Lower leg skin (tissue), 4 donors: ENCODE results near the gene NKAIN4. TPM values are rescaled to one million over a fixed set of nuclear protein-coding genes. Genes with fewer than 3 reads are reported as not detected.

Experiments
- DNase-seq, 2 donors: peaks; one replicate each; pipeline ENCODE4 v3.0.0-alpha.2; 2019; ENCODE audit warnings: low spot score in 2 of 2
- H3K4me3 ChIP-seq: fragments of 200-600 bp; sonication (generic); 2 replicates; pipeline ENCODE4 v1.5.1; 2017; ENCODE audit warnings: mild to moderate bottlenecking, low read depth; ENCODE audit not compliant: poor library complexity, severe bottlenecking
- CTCF ChIP-seq, 3 donors: fragments of 450-650 bp; IDR thresholded peaks; one replicate each; pipeline ENCODE4 v1.5.1; 2016; ENCODE audit warnings: antibody characterized with exemption in 3 of 3, mild to moderate bottlenecking in 3 of 3, moderate library complexity in 2 of 3
- POLR2A ChIP-seq, 2 donors: fragments of 450-650 bp; IDR thresholded peaks; one replicate each; pipeline ENCODE4 v1.6.1; 2016 to 2017; ENCODE audit warnings: antibody characterized with exemption in 2 of 2, mild to moderate bottlenecking in 1 of 2, moderate library complexity in 1 of 2
- WGBS, 2 donors: methylation state at CpG; one replicate each; pipeline ENCODE4 v1.1.5; 2018; 5-methylcytosine and 5-hydroxymethylcytosine counted together
- intact Hi-C: fragments of 100-400 bp; cut with DNase I; formaldehyde crosslinking; loops from one replicate; pipeline ENCODE4 v1.15.0; 2023; ENCODE audit warnings: low total_unique reads
- total RNA-seq, 4 donors: library from RNA; depleted of rRNA; stranded (reverse); fragments of >200 nt; gene quantifications; one replicate each; pipeline ENCODE4 v1.1.0, GENCODE V29; 2016

Gene NKAIN4
- 1 to 10 TPM in 1 of 4 donors, under 1 TPM in 1, not detected in 2; 0.23 to 1.1 TPM for total RNA-seq

DNA sequence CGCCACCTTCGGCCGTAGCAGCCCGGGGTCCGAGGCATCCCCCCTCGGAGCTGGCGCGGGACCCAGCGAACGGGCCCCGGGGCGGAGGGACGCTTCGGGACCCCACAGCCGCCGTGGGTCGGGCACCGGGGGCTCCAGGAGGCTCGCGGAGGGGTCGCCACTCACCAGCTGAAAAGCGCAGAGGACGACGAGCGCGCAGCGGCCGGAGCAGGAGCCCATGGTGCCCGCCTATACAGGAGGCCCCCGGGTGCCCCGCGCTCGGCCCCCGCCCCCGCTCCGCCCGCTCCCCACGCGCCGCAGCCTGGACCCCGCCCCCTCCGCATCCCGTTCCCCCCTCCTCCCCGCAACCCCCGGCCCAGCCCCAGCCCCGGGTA is at the start of gene NKAIN4:
TSS of gene NKAIN4 (minus strand) at position 232 of the 374 bp plus-strand sequence. CDS start at position 219, 13 bp downstream.
- intact Hi-C loops, result no loop called here
- no peak for DNase-seq
- no peak for TF ChIP-seq POLR2A (IDR thresholded peaks at IDR 0.05)
- TF ChIP-seq CTCF (IDR thresholded peaks at IDR 0.05), result no peak
- no peak within 1 kb of the TSS for H3K4me3 ChIP-seq
- WGBS, 2 donors, result 10 to 15% methylated on average over 4 of the region's 46 CpGs

DNA sequence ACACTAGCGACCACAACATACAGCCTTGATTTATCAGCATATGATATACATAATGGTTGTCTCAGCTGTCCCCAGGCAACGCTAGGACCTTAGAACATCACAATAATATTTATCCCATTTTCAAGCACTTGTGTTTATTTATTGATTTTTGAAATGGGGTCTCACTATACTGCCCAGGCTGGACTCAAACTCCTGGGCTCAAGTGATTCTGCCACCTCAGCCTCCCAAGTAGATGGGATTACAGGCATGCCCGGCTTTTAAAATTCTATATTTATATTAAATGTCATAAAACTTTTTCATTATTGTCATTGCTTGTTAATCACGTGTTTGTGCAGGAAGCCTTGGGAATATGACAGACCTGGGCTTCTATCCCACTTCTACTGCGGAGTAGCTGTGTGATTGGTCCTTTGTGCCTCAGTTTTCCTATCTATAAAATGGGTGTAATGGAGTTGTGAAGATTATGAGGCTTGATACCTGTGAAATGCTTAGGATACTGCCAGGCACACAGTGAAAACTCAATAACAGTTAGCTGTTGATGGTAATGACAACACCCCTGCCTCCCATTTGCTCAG is 48.9 kb upstream of the NKAIN4 start:
- WGBS, 2 donors, result 71 to 74% methylated on average over 5 of the region's 5 CpGs
- DNase-seq, result no peak
- intact Hi-C loops, result no loop called here
- TF ChIP-seq CTCF (IDR thresholded peaks at IDR 0.05) (no peak), POLR2A (IDR thresholded peaks at IDR 0.05) (no peak)
- H3K4me3 ChIP-seq, result no peak overlapping the region

- DNase-seq, result no peak
- 96 to 98% methylated on average over 1 of the region's 1 CpG for WGBS, 2 donors
- no peak for TF ChIP-seq CTCF (IDR thresholded peaks at IDR 0.05)
- no peak for TF ChIP-seq POLR2A (IDR thresholded peaks at IDR 0.05)
- intact Hi-C loops, result no loop called here
- H3K4me3 ChIP-seq, result no peak overlapping the region
Measured at GRCh38 chr20:63301671-63302070, 47.4 kb upstream of the NKAIN4 start.

GRCh38 chr20:63298731-63299312 is 44.6 kb upstream of the NKAIN4 start:
- WGBS, 2 donors, result 88% methylated on average over 17 of the region's 17 CpGs
- H3K4me3 ChIP-seq, result no peak overlapping the region
- DNase-seq, result no peak
- TF ChIP-seq POLR2A (IDR thresholded peaks at IDR 0.05) (no peak), CTCF (IDR thresholded peaks at IDR 0.05) (no peak)
- intact Hi-C loops, result no loop called here

DNA sequence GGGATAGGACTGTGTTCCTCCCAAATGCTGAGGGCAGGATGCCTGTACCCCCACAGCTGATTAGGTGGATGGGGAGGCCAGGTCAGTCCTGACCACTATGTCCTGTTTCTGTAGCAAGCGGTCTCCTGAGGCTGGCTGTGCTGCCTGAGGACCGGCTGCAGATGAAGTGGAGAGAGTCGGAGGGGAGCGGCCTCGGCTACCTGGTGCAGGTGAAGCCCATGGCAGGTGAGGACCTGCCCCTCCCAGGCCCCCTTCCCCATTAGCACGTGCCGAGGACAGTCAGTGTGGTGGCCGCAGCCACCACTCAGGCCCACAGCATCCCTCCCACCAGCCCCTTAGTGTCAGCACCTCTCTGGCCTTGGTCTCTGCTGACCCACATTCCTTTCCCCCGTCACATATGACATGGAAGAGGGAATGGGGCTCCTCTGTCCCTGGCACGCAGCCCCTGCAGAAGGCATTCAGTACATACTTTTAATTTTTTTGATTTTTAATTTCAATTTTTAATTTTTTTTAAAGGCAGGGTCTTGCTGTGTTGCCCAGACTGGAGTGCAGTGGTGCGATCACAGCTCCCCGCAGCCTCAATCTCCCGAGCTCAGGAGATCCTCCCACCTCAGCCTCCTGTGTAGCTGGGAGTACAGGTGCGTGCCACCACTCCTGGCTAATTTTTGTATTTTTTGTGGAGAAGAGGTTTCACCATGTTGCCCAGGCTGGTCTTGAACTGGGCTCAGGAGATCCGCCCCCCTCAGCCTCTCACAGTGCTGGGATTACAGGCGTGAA is 43.7 kb upstream of the NKAIN4 start:
- 74 to 85% methylated on average over 12 to 16 of the region's 16 CpGs for WGBS, 2 donors
- DNase-seq, result no peak
- TF ChIP-seq CTCF (IDR thresholded peaks at IDR 0.05) (no peak), POLR2A (IDR thresholded peaks at IDR 0.05) (no peak)
- intact Hi-C loops, result no loop called here
- H3K4me3 ChIP-seq, result no peak overlapping the region
